ENCODE data around the gene TSPAN4. TPM values are rescaled to one million over a fixed set of nuclear protein-coding genes. Genes with fewer than 3 reads are reported as not detected.

The TSPAN4 gene
- total RNA-seq, 1 experiment from 2014 or later: 43.6 TPM

GRCh38 chr11:844693-845644 is 2.3 kb downstream of the TSPAN4 start:
- no peak for TF ChIP-seq EZH2 (IDR thresholded peaks at IDR 0.05; ENCODE audit: low read depth)
- TF ChIP-seq CTCF (conservative IDR thresholded peaks at IDR 0.05): no peak
- intact Hi-C loops (cut with micrococcal nuclease; ENCODE audit: unreplicated experiment): loop anchor here (5.0 kb wide), 1 partner anchor 38 kb away; the partner anchor contains the start of genes PIDD1 and RPLP2
- no peaks in the 10 kb centered on the region for H3K27me3 ChIP-seq (ENCODE audit: insufficient read depth, low read depth)
- H3F3A ChIP-seq (ENCODE audit: insufficient read depth, low read depth): peaks cover 11% of the 10 kb centered on the region; the same call in 1 of the 2 replicates
- H3K36me3 ChIP-seq (ENCODE audit: low read depth): no peaks in the 10 kb centered on the region
- H3K79me2 ChIP-seq (ENCODE audit: low read depth): peaks cover 20% of the 10 kb centered on the region
- H3K9me2 ChIP-seq (ENCODE audit: insufficient read depth): no peaks in the 10 kb centered on the region
- H2AFZ ChIP-seq: no peak overlapping the region
- no TSS peak for BruUV-seq (replicated peaks)
- H3K4me2 ChIP-seq: peak overlapping the region; percentile 83
- CTCF ChIA-PET: interaction anchor here (0.5 kb wide), 1 partner anchor 83 kb away, joined by 3 read pairs; no protein-coding TSS in a partner anchor
- DNase-seq: peak in 1 of 2 experiments; percentile 72
- H3K9me3 ChIP-seq (ENCODE audit: insufficient read depth, low read depth): no peaks in the 10 kb centered on the region
- peaks cover 11% of the 10 kb centered on the region for H4K20me1 ChIP-seq (ENCODE audit: insufficient read depth)
- no peak overlapping the region for H3K4me3 ChIP-seq
- POLR2A ChIA-PET (ENCODE audit: unreplicated experiment): interaction anchor here (0.6 to 1.4 kb wide), 3 partner anchors 10 to 1142 kb away, joined by 4 to 6 read pairs (median 5); no protein-coding TSS in a partner anchor
- H3K27ac ChIP-seq: no peak overlapping the region
- peaks cover 20% of the 10 kb centered on the region for H3K4me1 ChIP-seq (replicated peaks; ENCODE audit: insufficient read depth)

- H3F3A ChIP-seq (ENCODE audit: insufficient read depth, low read depth): peaks cover 6% of the 10 kb centered on the region; the same call in 1 of the 2 replicates
- H3K9me3 ChIP-seq (ENCODE audit: insufficient read depth, low read depth): no peaks in the 10 kb centered on the region
- POLR2A ChIA-PET (ENCODE audit: unreplicated experiment): no interaction called here
- no peak overlapping the region for H3K27ac ChIP-seq
- TF ChIP-seq CTCF (conservative IDR thresholded peaks at IDR 0.05) (no peak), EZH2 (IDR thresholded peaks at IDR 0.05; ENCODE audit: low read depth) (no peak)
- peaks cover 19% of the 10 kb centered on the region for H3K4me1 ChIP-seq (replicated peaks; ENCODE audit: insufficient read depth)
- H4K20me1 ChIP-seq (ENCODE audit: insufficient read depth): peaks cover 8% of the 10 kb centered on the region
- H3K27me3 ChIP-seq (ENCODE audit: insufficient read depth, low read depth): no peaks in the 10 kb centered on the region
- DNase-seq: no peak
- BruUV-seq (replicated peaks): no TSS peak
- no peaks in the 10 kb centered on the region for H3K9me2 ChIP-seq (ENCODE audit: insufficient read depth)
- no peaks in the 10 kb centered on the region for H3K36me3 ChIP-seq (ENCODE audit: low read depth)
- CTCF ChIA-PET: no interaction called here
- no peak overlapping the region for H3K4me3 ChIP-seq
- H2AFZ ChIP-seq: no peak overlapping the region
- intact Hi-C loops (cut with micrococcal nuclease; ENCODE audit: unreplicated experiment): no loop called here
- no peak overlapping the region for H3K4me2 ChIP-seq
- peaks cover 13% of the 10 kb centered on the region for H3K79me2 ChIP-seq (ENCODE audit: low read depth)
Observed at GRCh38 chr11:845872-846495, 3.3 kb downstream of the TSPAN4 start.

GRCh38 chr11:846496-847098 is 3.9 kb downstream of the TSPAN4 start:
- Histone ChIP-seq H3K27me3 (ENCODE audit: insufficient read depth, low read depth) (no peaks in the 10 kb centered on the region), H3K79me2 (ENCODE audit: low read depth) (peaks cover 6% of the 10 kb centered on the region), H4K20me1 (ENCODE audit: insufficient read depth) (peaks cover 1% of the 10 kb centered on the region; the same call in 1 of the 2 replicates), H3F3A (ENCODE audit: insufficient read depth, low read depth) (peaks cover 6% of the 10 kb centered on the region; the same call in 1 of the 2 replicates), H3K4me3 (no peak overlapping the region), H3K9me2 (ENCODE audit: insufficient read depth) (no peaks in the 10 kb centered on the region), H3K27ac (no peak overlapping the region), H3K4me2 (no peak overlapping the region), H3K36me3 (ENCODE audit: low read depth) (no peaks in the 10 kb centered on the region), H3K4me1 (replicated peaks; ENCODE audit: insufficient read depth) (peaks cover 16% of the 10 kb centered on the region), H2AFZ (no peak overlapping the region), H3K9me3 (ENCODE audit: insufficient read depth, low read depth) (no peaks in the 10 kb centered on the region)
- ChIA-PET POLR2A (ENCODE audit: unreplicated experiment) (no interaction called here), CTCF (no interaction called here)
- DNase-seq: no peak
- no TSS peak for BruUV-seq (replicated peaks)
- intact Hi-C loops (cut with micrococcal nuclease; ENCODE audit: unreplicated experiment): no loop called here
- TF ChIP-seq EZH2 (IDR thresholded peaks at IDR 0.05; ENCODE audit: low read depth): no peak
- TF ChIP-seq CTCF (conservative IDR thresholded peaks at IDR 0.05): no peak

Data from PC-9 (cell line).